ENCODE results near the gene GP5. TPM values are rescaled to one million over a fixed set of nuclear protein-coding genes. Genes with fewer than 3 reads are reported as not detected.
A peak's percentile ranks its signal among the peaks of the same experiment; 100 is the strongest.

Gene GP5
- total RNA-seq, 1 donor from 2014 or later, result not detected

- DNase-seq (ENCODE audit: extremely low spot score, unreplicated experiment), result no peak
- no peaks in the 10 kb centered on the region for H3K9me3 Mint-ChIP-seq (ENCODE audit: unreplicated experiment)
- H3K4me1 Mint-ChIP-seq (ENCODE audit: unreplicated experiment), result peaks cover 14% of the 10 kb centered on the region
- H3K27ac Mint-ChIP-seq (ENCODE audit: unreplicated experiment), result no peak overlapping the region
- no peak overlapping the region for H3K4me3 Mint-ChIP-seq (ENCODE audit: unreplicated experiment)
- no peak for TF ChIP-seq CTCF (IDR thresholded peaks at IDR 0.05)
- peaks cover 50% of the 10 kb centered on the region for H3K36me3 Mint-ChIP-seq (ENCODE audit: unreplicated experiment)
- H3K27me3 Mint-ChIP-seq (ENCODE audit: unreplicated experiment), result no peaks in the 10 kb centered on the region
Measured at GRCh38 chr3:194425399-194425798, 26.3 kb upstream of the GP5 start.

GRCh38 chr3:194424953-194425352, 25.9 kb upstream of the GP5 start:
- DNase-seq (ENCODE audit: extremely low spot score, unreplicated experiment), result no peak
- Mint-ChIP-seq H3K27ac (ENCODE audit: unreplicated experiment) (no peak overlapping the region), H3K4me1 (ENCODE audit: unreplicated experiment) (peaks cover 14% of the 10 kb centered on the region), H3K4me3 (ENCODE audit: unreplicated experiment) (no peak overlapping the region), H3K27me3 (ENCODE audit: unreplicated experiment) (no peaks in the 10 kb centered on the region), H3K36me3 (ENCODE audit: unreplicated experiment) (peaks cover 47% of the 10 kb centered on the region), H3K9me3 (ENCODE audit: unreplicated experiment) (no peaks in the 10 kb centered on the region)
- no peak for TF ChIP-seq CTCF (IDR thresholded peaks at IDR 0.05)

GRCh38 chr3:194424373-194424772, 25.3 kb upstream of the GP5 start:
- H3K9me3 Mint-ChIP-seq (ENCODE audit: unreplicated experiment), result no peaks in the 10 kb centered on the region
- no peaks in the 10 kb centered on the region for H3K27me3 Mint-ChIP-seq (ENCODE audit: unreplicated experiment)

GRCh38 chr3:194423317-194423716, 24.3 kb upstream of the GP5 start:
- peaks cover 47% of the 10 kb centered on the region for H3K36me3 Mint-ChIP-seq (ENCODE audit: unreplicated experiment)
- H3K27me3 Mint-ChIP-seq (ENCODE audit: unreplicated experiment), result no peaks in the 10 kb centered on the region
- no peak for TF ChIP-seq CTCF (IDR thresholded peaks at IDR 0.05)
- no peak overlapping the region for H3K27ac Mint-ChIP-seq (ENCODE audit: unreplicated experiment)
- DNase-seq (ENCODE audit: extremely low spot score, unreplicated experiment), result no peak
- H3K9me3 Mint-ChIP-seq (ENCODE audit: unreplicated experiment), result no peaks in the 10 kb centered on the region
- H3K4me1 Mint-ChIP-seq (ENCODE audit: unreplicated experiment), result peaks cover 14% of the 10 kb centered on the region
- H3K4me3 Mint-ChIP-seq (ENCODE audit: unreplicated experiment), result no peak overlapping the region

More at GRCh38 chr3:194424373-194424772, 25.3 kb upstream of the GP5 start:
- peaks cover 43% of the 10 kb centered on the region for H3K36me3 Mint-ChIP-seq (ENCODE audit: unreplicated experiment)
- no peak overlapping the region for H3K4me3 Mint-ChIP-seq (ENCODE audit: unreplicated experiment)
- H3K4me1 Mint-ChIP-seq (ENCODE audit: unreplicated experiment), result peaks cover 14% of the 10 kb centered on the region
- no peak for TF ChIP-seq CTCF (IDR thresholded peaks at IDR 0.05)
- no peak for DNase-seq (ENCODE audit: extremely low spot score, unreplicated experiment)
- H3K27ac Mint-ChIP-seq (ENCODE audit: unreplicated experiment), result no peak overlapping the region

- peaks cover 47% of the 10 kb centered on the region for H3K36me3 Mint-ChIP-seq (ENCODE audit: unreplicated experiment)
- no peak for TF ChIP-seq CTCF (IDR thresholded peaks at IDR 0.05)
- no peak overlapping the region for H3K4me3 Mint-ChIP-seq (ENCODE audit: unreplicated experiment)
- H3K27ac Mint-ChIP-seq (ENCODE audit: unreplicated experiment), result peak overlapping the region; percentile 65
- H3K27me3 Mint-ChIP-seq (ENCODE audit: unreplicated experiment), result no peaks in the 10 kb centered on the region
- no peak for DNase-seq (ENCODE audit: extremely low spot score, unreplicated experiment)
- H3K4me1 Mint-ChIP-seq (ENCODE audit: unreplicated experiment), result peaks cover 14% of the 10 kb centered on the region
- no peaks in the 10 kb centered on the region for H3K9me3 Mint-ChIP-seq (ENCODE audit: unreplicated experiment)
Measured at GRCh38 chr3:194422188-194422587, 23.1 kb upstream of the GP5 start.
